WTC11 (cell line): ENCODE results near the gene SEC16A. TPM values are rescaled to one million over a fixed set of nuclear protein-coding genes. Genes with fewer than 3 reads are reported as not detected.

Source experiments
- CBFB ChIP-seq: sonication (generic); formaldehyde crosslinking; IDR thresholded peaks from 2 replicates; pipeline ENCODE4 v1.8.1; 2022; ENCODE audit warnings: mild to moderate bottlenecking, low read depth, missing genetic modification reagents
- CDX4 ChIP-seq: fragments of 250-450 bp; sonication (Bioruptor Pico); IDR thresholded peaks from 2 replicates; pipeline ENCODE4 v1.9.0; 2021; ENCODE audit warnings: moderate library complexity, mild to moderate bottlenecking, inconsistent platforms, borderline replicate concordance
- CREB1 ChIP-seq: sonication (generic); formaldehyde crosslinking; IDR thresholded peaks from 2 replicates; pipeline ENCODE4 v1.8.0; 2023; ENCODE audit warnings: mild to moderate bottlenecking, missing genetic modification reagents
- CTCF ChIP-seq: fragments of 200-600 bp; IDR thresholded peaks from 2 replicates; pipeline ENCODE4 v1.8.0; 2022; ENCODE audit warnings: antibody characterized with exemption
- E2F1 ChIP-seq: sonication (generic); formaldehyde crosslinking; IDR thresholded peaks from 2 replicates; pipeline ENCODE4 v1.8.0; 2022; ENCODE audit warnings: mild to moderate bottlenecking, missing genetic modification reagents
- EMX1 ChIP-seq: fragments of 250-450 bp; sonication (Bioruptor Pico); IDR thresholded peaks from 2 replicates; pipeline ENCODE4 v1.8.0; 2021; ENCODE audit warnings: mild to moderate bottlenecking
- ESRRA ChIP-seq: sonication (generic); formaldehyde crosslinking; IDR thresholded peaks from 2 replicates; pipeline ENCODE4 v1.8.1; 2022; ENCODE audit warnings: mild to moderate bottlenecking, missing genetic modification reagents, borderline replicate concordance
- HMGA2 ChIP-seq: fragments of 250-450 bp; sonication (Bioruptor Pico); IDR thresholded peaks from 2 replicates; pipeline ENCODE4 v1.4.0; 2021; ENCODE audit warnings: mild to moderate bottlenecking, moderate library complexity
- IRF1 ChIP-seq: sonication (generic); formaldehyde crosslinking; IDR thresholded peaks from 2 replicates; pipeline ENCODE4 v1.8.0; 2023; ENCODE audit warnings: missing genetic modification reagents
- MYBL2 ChIP-seq: sonication (generic); formaldehyde crosslinking; IDR thresholded peaks from 2 replicates; pipeline ENCODE4 v1.8.1; 2023; ENCODE audit warnings: mild to moderate bottlenecking, moderate library complexity, missing genetic modification reagents
- PREB ChIP-seq: sonication (generic); formaldehyde crosslinking; IDR thresholded peaks from 2 replicates; pipeline ENCODE4 v1.8.1; 2022; ENCODE audit warnings: mild to moderate bottlenecking, missing genetic modification reagents, moderate library complexity, borderline replicate concordance
- PRRX2 ChIP-seq: fragments of 250-450 bp; sonication (Bioruptor Pico); IDR thresholded peaks from 2 replicates; pipeline ENCODE4 v1.8.0; 2021; ENCODE audit warnings: mild to moderate bottlenecking
- RORB ChIP-seq: fragments of 250-450 bp; sonication (Bioruptor Pico); IDR thresholded peaks from 2 replicates; pipeline ENCODE4 v1.9.0; 2021; ENCODE audit warnings: mild to moderate bottlenecking
- SMAD4 ChIP-seq: sonication (generic); formaldehyde crosslinking; IDR thresholded peaks from 2 replicates; pipeline ENCODE4 v1.8.0; 2022; ENCODE audit warnings: mild to moderate bottlenecking, missing genetic modification reagents
- SP1 ChIP-seq: sonication (generic); formaldehyde crosslinking; conservative IDR thresholded peaks from 2 replicates; pipeline ENCODE4 v1.8.1; 2022; ENCODE audit warnings: missing genetic modification reagents
- TCF7 ChIP-seq: sonication (generic); formaldehyde crosslinking; IDR thresholded peaks from 2 replicates; pipeline ENCODE4 v1.8.0; 2022; ENCODE audit warnings: mild to moderate bottlenecking, low read depth, missing genetic modification reagents, moderate library complexity
- TEAD1 ChIP-seq: sonication (generic); formaldehyde crosslinking; IDR thresholded peaks from 2 replicates; pipeline ENCODE4 v1.8.0; 2022; ENCODE audit warnings: mild to moderate bottlenecking, missing genetic modification reagents
- TEAD4 ChIP-seq: sonication (generic); formaldehyde crosslinking; IDR thresholded peaks from 2 replicates; pipeline ENCODE4 v1.8.0; 2022; ENCODE audit warnings: mild to moderate bottlenecking, missing genetic modification reagents
- ZNF121 ChIP-seq: sonication (generic); formaldehyde crosslinking; IDR thresholded peaks from 2 replicates; pipeline ENCODE4 v1.8.0; 2023; ENCODE audit warnings: missing genetic modification reagents
- ZNF671 ChIP-seq: fragments of 250-450 bp; sonication (Bioruptor Pico); IDR thresholded peaks from 2 replicates; pipeline ENCODE4 v1.8.0; 2021; ENCODE audit warnings: mild to moderate bottlenecking
- ZSCAN18 ChIP-seq: fragments of 250-450 bp; sonication (Bioruptor Pico); IDR thresholded peaks from 2 replicates; pipeline ENCODE4 v2.1.2; 2022; ENCODE audit warnings: mild to moderate bottlenecking, moderate library complexity
- total RNA-seq: library from RNA; stranded (reverse); gene quantifications from 3 replicates; pipeline ENCODE4 v1.2.3, GENCODE V29; 2021
- TF ChIP-seq, protein P1 (sequence below): fragments of 250-450 bp; sonication (Bioruptor Pico); conservative IDR thresholded peaks from 2 replicates; pipeline ENCODE4 v1.9.0; 2021; ENCODE audit warnings: mild to moderate bottlenecking
- TF ChIP-seq, protein P2 (sequence below): sonication (generic); formaldehyde crosslinking; IDR thresholded peaks from 2 replicates; pipeline ENCODE4 v1.8.0; 2022; ENCODE audit warnings: mild to moderate bottlenecking, missing genetic modification reagents
- TF ChIP-seq, protein P3 (sequence below): sonication (generic); formaldehyde crosslinking; IDR thresholded peaks from 2 replicates; pipeline ENCODE4 v1.8.1; 2022; ENCODE audit warnings: low read depth, missing genetic modification reagents, borderline replicate concordance
- TF ChIP-seq, protein P4 (sequence below): sonication (generic); formaldehyde crosslinking; IDR thresholded peaks from 2 replicates; pipeline ENCODE4 v1.8.1; 2023; ENCODE audit warnings: mild to moderate bottlenecking, missing genetic modification reagents

Gene SEC16A
- total RNA-seq, 1 experiment from 2014 or later: 70.9 TPM

DNA sequence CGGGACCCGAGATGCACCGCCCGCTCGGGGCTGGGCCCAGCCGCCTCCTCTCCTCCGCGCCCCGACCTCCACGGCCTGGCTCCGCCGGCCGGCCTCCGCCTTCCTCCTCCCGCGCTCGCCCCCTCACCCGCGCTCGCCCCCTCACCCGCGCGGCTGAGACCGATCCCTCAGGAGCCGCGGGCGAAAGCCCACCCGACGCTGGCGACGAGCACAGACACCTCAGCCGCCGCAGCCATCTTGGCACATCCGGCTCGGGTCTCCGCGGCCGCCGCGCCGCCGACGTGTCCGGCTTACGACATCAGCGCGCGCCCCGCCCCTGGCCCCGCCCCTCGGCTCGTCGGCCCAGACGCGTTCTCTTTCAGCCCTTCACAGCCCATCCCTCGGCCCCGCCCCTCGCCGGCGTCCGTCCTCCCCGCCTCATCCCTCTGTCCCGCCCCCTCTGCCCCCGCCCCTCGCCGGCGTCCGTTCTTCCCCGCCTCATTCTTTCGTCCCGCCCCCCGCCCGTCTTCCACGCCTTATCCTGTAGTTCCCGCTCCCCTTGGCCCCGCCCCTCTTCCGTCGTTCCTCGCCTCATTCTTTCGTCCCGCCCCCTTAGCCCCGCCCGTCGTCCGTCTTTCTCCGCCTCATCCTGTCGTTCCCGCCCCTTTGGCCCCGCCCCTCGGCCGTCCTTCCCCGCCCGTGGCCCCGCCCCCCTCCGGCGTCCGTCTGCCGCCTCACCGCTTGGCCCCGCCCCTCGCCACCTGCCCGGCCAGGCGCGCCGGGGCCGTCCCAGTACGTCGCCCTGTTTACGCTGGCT is at the start of gene SEC16A (continued):
- TF ChIP-seq CDX4 (CRISPR knock-in tag) (no peak), ZNF121 (CRISPR knock-in tag) (no peak), CTCF (no peak), TEAD4 (no peak), EMX1 (CRISPR knock-in tag) (0 out of 2 replicates have a peak, but pooled peaks have one; percentile 33), CREB1 (0 out of 2 replicates have a peak, but pooled peaks have one; percentile 21), TEAD1 (0 out of 2 replicates have a peak, but pooled peaks have one; percentile 24), PREB (CRISPR knock-in tag) (no peak), SMAD4 (CRISPR knock-in tag) (no peak), CBFB (CRISPR knock-in tag) (no peak), E2F1 (no peak), PRRX2 (CRISPR knock-in tag) (peak; percentile 89; the same call in 1 of the 2 replicates), SP1 (CRISPR knock-in tag) (peak; percentile 100), HMGA2 (no peak), IRF1 (CRISPR knock-in tag) (no peak), ESRRA (CRISPR knock-in tag) (no peak), TCF7 (CRISPR knock-in tag) (no peak), ZNF671 (CRISPR knock-in tag) (no peak), ZSCAN18 (CRISPR knock-in tag) (no peak), MYBL2 (CRISPR knock-in tag) (no peak; the same call in 1 of the 2 replicates), RORB (0 out of 2 replicates have a peak, but pooled peaks have one; percentile 53)
- TF ChIP-seq, protein P1, sequence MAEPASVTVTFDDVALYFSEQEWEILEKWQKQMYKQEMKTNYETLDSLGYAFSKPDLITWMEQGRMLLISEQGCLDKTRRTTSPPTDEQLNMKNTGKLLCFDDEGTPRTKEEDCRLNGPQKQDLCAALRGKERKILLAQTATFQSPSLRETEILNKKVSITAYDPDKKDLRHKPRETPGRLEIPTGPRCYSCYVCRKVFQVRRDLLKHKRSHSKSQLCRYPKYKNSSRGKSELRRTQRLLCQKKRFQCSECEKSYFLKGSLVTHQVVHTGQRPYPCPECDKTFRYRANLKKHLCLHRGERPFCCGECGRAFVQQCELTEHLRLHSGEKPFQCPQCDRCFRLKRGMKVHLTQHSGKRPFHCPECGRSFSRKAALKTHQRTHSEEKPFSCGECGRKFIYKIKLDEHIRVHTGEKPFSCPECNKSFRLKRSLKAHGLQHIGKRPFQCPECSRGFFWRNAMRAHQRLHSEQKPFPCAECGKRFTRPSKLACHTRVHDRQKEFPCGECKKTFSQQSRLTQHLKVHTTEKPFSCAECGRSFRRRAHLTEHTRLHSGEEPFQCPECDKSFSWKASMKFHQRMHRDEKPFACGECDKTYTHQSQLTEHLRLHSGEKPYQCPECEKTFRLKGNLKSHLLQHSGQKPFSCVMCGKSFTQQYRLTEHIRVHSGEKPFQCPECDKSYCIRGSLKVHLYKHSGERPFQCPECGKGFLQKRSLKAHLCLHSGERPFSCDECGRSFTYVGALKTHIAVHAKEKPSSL (CRISPR knock-in tag): no peak
- TF ChIP-seq, protein P2, sequence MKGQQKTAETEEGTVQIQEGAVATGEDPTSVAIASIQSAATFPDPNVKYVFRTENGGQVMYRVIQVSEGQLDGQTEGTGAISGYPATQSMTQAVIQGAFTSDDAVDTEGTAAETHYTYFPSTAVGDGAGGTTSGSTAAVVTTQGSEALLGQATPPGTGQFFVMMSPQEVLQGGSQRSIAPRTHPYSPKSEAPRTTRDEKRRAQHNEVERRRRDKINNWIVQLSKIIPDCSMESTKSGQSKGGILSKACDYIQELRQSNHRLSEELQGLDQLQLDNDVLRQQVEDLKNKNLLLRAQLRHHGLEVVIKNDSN: 0 out of 2 replicates have a peak, but pooled peaks have one; percentile 20
- TF ChIP-seq, protein P3, sequence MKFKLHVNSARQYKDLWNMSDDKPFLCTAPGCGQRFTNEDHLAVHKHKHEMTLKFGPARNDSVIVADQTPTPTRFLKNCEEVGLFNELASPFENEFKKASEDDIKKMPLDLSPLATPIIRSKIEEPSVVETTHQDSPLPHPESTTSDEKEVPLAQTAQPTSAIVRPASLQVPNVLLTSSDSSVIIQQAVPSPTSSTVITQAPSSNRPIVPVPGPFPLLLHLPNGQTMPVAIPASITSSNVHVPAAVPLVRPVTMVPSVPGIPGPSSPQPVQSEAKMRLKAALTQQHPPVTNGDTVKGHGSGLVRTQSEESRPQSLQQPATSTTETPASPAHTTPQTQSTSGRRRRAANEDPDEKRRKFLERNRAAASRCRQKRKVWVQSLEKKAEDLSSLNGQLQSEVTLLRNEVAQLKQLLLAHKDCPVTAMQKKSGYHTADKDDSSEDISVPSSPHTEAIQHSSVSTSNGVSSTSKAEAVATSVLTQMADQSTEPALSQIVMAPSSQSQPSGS (CRISPR knock-in tag): no peak
- TF ChIP-seq, protein P4, sequence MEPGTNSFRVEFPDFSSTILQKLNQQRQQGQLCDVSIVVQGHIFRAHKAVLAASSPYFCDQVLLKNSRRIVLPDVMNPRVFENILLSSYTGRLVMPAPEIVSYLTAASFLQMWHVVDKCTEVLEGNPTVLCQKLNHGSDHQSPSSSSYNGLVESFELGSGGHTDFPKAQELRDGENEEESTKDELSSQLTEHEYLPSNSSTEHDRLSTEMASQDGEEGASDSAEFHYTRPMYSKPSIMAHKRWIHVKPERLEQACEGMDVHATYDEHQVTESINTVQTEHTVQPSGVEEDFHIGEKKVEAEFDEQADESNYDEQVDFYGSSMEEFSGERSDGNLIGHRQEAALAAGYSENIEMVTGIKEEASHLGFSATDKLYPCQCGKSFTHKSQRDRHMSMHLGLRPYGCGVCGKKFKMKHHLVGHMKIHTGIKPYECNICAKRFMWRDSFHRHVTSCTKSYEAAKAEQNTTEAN: 0 out of 2 replicates have a peak, but pooled peaks have one; percentile 53
